GM19238 (cell line): Measurements from ENCODE around the gene STK39.

Experiments used
- DNase-seq: peaks from one replicate; pipeline ENCODE4 v3.0.0; 2011; ENCODE audit warnings: low spot score; ENCODE audit not compliant: insufficient read length

The STK39 gene

GRCh38 chr2:167933097-167933814 lies 314.1 kb downstream of the STK39 start:
- no peak for DNase-seq

GRCh38 chr2:167932123-167932693 lies 315.2 kb downstream of the STK39 start:
- DNase-seq: no peak

GRCh38 chr2:167929484-167929883 lies 317.9 kb downstream of the STK39 start:
- no peak for DNase-seq

- no peak for DNase-seq
Observed at GRCh38 chr2:167928434-167928833, 319.0 kb downstream of the STK39 start.

GRCh38 chr2:167925758-167926157 lies 321.6 kb downstream of the STK39 start:
- no peak for DNase-seq

- DNase-seq: no peak
Observed at GRCh38 chr2:167924556-167924955, 322.8 kb downstream of the STK39 start.

- no peak for DNase-seq
Observed at GRCh38 chr2:167916756-167917155, 330.6 kb downstream of the STK39 start.

- no peak for DNase-seq
Observed at GRCh38 chr2:167914969-167915368, 332.4 kb downstream of the STK39 start.

GRCh38 chr2:167908786-167909185 lies 338.6 kb downstream of the STK39 start:
- DNase-seq: no peak

- DNase-seq: no peak
Observed at GRCh38 chr2:167905668-167906067, 341.7 kb downstream of the STK39 start.
